Stimulated activated naive B cell treated with anti-CD40 and anti-IgM and Interleukin-4, amounts not matched to agents 10 μg/mL and 1 μg/mL and 100 μg/mL, for 72 hours (primary cell): Measurements from ENCODE around the gene HSPA8.
"Not testable (repeated sequence)": the region's sequence is repeated elsewhere in the genome, so short reads cannot be mapped to it uniquely, and the experiment has no call there.

ENCODE experiments used
- ATAC-seq, 2 donors: fragments of 150-1000 bp; cut with Tn5 transposase; replicated peaks; 2 replicates each; pipeline ENCODE4 v1.10.0; 2021; ENCODE audit warnings: moderate library complexity in 1 of 2
- DNase-seq: peaks from one replicate; pipeline ENCODE4 v3.0.0; 2021
- H3K27ac Mint-ChIP-seq: one replicate; pipeline ENCODE4 v1.8.0; 2022; ENCODE audit warnings: mild to moderate bottlenecking, mixed read lengths
- H3K27me3 Mint-ChIP-seq, 2 donors: one replicate each; pipeline ENCODE4 v1.8.0; 2022; ENCODE audit warnings: mixed read lengths in 2 of 2
- H3K36me3 Mint-ChIP-seq, 2 donors: one replicate each; pipeline ENCODE4 v1.8.0; 2022; ENCODE audit warnings: mixed read lengths in 2 of 2, mild to moderate bottlenecking in 1 of 2
- H3K4me1 Mint-ChIP-seq, 2 donors: one replicate each; pipeline ENCODE4 v1.8.0; 2022; ENCODE audit warnings: mixed read lengths in 2 of 2, mild to moderate bottlenecking in 1 of 2
- H3K4me3 Mint-ChIP-seq, 2 donors: one replicate each; pipeline ENCODE4 v1.8.0; 2022; ENCODE audit warnings: mild to moderate bottlenecking in 2 of 2, mixed read lengths in 2 of 2, moderate library complexity in 1 of 2
- H3K9me3 Mint-ChIP-seq, 2 donors: one replicate each; pipeline ENCODE4 v1.8.0; 2022; ENCODE audit warnings: mixed read lengths in 2 of 2, mild to moderate bottlenecking in 1 of 2

The HSPA8 gene

DNA sequence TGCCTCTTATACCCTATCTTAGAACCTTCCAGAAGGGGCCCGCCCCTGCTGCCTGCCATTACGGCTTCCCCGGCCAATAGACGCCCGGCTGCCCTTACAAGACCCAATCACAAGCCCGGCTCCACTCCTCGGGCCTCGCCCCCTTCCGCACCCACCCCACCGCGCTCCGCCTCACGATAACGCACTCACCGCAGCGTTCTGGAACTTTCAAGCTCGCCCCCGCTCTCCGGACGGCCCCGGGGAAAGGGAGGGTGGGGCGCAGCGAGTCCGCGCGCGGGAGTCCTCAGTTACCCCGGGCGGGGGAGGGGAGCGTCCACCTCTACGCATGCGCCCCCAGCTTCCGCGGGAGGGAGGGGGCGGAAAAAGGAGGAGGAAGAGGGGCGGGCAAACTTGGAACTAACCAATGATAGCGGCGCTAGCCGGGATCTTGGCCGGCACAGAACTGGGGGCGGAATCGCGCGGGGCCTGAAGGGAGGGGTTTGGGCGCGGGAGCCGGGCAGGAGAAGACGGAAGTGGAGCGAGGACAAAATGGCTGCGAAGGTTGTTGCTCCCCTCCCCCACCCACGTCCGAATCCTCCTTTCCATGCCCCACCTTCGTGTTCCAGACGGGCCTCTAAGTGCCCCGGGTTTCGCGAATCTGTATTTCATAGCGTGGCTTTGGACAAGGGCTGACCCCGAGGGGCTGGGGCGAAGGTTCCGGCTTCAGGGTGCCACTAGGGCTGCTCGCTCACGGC is 389 bp upstream of the HSPA8 start:
- Mint-ChIP-seq H3K27me3 (no peaks in the 10 kb centered on the region), H3K9me3 (peaks cover 0 to 2% of the 10 kb centered on the region in 2 donors), H3K27ac (peak overlapping the region; percentile 100), H3K4me1 (peaks cover 30 to 60% of the 10 kb centered on the region in 2 donors), H3K36me3 (peaks cover 46 to 52% of the 10 kb centered on the region in 2 donors), H3K4me3 (peak overlapping the region; percentile 97 to 99)
- peak; percentile 91 to 92 for ATAC-seq
- DNase-seq = peak; percentile 100

DNA sequence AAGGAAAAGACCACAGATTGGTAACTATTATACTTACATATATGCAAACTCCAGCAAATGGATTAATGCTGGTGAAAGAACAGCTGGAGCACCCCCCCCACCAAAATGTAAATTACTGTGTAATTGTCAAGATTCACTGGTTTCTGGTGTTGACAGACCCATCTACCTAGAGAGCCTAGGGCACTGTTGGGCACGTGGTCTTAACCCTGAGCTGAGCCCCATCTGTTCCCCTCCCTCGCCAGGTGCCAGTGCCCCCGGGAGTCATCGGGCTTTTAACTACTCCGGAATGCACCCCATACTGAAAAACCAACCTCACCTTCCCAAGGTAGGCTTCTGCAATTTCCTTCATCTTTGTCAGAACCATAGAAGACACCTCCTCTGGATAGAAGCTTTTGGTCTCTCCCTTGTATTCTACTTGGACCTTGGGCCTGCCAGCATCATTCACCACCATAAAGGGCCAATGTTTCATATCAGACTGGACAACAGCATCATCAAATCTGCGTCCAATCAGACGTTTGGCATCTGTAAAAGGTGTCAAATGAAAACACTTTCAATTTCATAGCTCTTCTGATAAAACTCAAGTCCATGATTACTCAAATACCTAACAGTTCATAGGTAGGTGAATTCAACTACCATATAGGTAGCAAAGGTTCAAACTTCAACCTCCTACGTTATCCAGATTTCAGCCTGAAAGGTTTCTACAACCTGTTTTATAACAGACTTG is 1.5 kb downstream of the HSPA8 start:
- peaks cover 0 to 2% of the 10 kb centered on the region in 2 donors for H3K9me3 Mint-ChIP-seq
- DNase-seq (no peak), ATAC-seq (no peak)
- peaks cover 55 to 65% of the 10 kb centered on the region in 2 donors for H3K36me3 Mint-ChIP-seq
- H3K27ac Mint-ChIP-seq = peak overlapping the region; percentile 100
- peak overlapping the region; percentile 97 to 99 for H3K4me3 Mint-ChIP-seq
- no peaks in the 10 kb centered on the region for H3K27me3 Mint-ChIP-seq
- peaks cover 27 to 63% of the 10 kb centered on the region in 2 donors for H3K4me1 Mint-ChIP-seq

DNA sequence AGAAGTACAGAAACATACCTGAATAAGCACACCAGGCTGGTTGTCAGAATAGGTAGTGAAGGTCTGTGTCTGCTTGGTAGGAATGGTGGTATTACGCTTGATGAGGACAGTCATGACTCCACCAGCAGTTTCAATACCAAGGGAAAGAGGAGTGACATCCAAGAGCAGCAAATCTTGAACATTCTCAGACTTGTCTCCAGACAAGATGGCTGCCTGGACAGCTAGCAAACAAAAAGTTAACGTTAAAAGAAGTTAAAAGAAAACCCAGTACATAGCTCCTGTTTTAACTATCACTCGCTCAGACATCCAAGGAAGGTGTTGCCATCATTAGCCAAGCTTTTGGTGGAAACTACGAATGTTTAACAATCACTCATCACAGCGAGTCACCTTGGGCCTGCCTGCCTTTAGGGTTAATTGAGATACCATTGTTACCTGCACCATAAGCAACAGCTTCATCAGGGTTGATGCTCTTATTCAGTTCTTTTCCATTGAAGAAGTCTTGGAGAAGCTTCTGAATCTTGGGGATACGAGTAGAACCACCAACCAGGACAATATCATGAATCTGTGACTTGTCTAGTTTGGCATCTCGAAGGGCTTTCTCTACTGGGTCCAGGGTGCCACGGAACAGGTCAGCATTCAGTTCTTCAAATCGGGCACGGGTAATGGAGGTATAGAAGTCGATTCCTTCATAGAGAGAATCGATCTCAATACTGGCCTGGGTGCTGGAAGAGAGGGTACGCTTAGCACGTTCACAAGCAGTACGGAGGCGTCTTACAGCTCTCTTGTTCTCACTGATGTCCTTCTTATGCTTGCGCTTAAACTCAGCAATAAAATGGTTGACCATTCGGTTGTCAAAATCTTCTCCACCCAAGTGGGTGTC is 2.7 kb downstream of the HSPA8 start:
- not testable (repeated sequence) for H3K27me3 Mint-ChIP-seq, DNase-seq, ATAC-seq, H3K9me3 Mint-ChIP-seq
- peaks cover 55 to 66% of the 10 kb centered on the region in 2 donors for H3K36me3 Mint-ChIP-seq
- H3K4me1 Mint-ChIP-seq = peaks cover 24 to 60% of the 10 kb centered on the region in 2 donors
- peak overlapping the region; percentile 100 for H3K27ac Mint-ChIP-seq
- peak overlapping the region; percentile 97 to 99 for H3K4me3 Mint-ChIP-seq

DNA sequence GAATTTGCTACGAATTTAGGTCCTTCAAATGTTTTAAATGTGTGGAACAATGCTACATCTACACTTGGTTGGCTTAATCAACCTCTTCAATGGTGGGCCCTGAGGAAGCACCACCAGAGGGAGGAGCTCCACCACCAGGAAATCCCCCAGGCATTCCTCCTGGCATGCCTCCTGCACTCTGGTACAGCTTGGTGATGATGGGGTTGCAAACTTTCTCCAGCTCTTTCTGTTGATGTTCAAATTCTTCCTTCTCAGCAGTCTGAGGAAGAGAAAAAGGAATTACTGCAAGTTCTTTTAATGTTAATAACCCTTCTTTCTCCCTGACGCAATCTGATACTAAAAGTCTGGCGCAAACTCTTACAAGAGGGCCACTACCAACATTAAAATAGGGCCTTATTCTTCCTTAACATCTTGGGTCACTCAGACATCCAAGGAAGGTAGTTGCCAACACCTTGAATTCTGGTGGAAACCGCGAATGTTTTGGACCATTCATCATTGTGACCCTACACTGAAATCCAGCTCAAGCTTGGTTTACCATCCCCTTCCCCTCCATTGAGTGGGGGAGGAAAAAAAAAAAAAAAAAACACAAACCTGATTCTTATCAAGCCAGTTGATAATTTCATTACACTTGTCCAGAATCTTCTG is 4.2 kb downstream of the HSPA8 start:
- H3K4me1 Mint-ChIP-seq = peaks cover 23 to 69% of the 10 kb centered on the region in 2 donors
- no peak for ATAC-seq
- no peaks in the 10 kb centered on the region for H3K9me3 Mint-ChIP-seq
- peak overlapping the region; percentile 71 for H3K27ac Mint-ChIP-seq
- H3K27me3 Mint-ChIP-seq = no peaks in the 10 kb centered on the region
- no peak for DNase-seq
- peak overlapping the region; percentile 55 to 99 for H3K4me3 Mint-ChIP-seq
- H3K36me3 Mint-ChIP-seq = peaks cover 55 to 73% of the 10 kb centered on the region in 2 donors

DNA sequence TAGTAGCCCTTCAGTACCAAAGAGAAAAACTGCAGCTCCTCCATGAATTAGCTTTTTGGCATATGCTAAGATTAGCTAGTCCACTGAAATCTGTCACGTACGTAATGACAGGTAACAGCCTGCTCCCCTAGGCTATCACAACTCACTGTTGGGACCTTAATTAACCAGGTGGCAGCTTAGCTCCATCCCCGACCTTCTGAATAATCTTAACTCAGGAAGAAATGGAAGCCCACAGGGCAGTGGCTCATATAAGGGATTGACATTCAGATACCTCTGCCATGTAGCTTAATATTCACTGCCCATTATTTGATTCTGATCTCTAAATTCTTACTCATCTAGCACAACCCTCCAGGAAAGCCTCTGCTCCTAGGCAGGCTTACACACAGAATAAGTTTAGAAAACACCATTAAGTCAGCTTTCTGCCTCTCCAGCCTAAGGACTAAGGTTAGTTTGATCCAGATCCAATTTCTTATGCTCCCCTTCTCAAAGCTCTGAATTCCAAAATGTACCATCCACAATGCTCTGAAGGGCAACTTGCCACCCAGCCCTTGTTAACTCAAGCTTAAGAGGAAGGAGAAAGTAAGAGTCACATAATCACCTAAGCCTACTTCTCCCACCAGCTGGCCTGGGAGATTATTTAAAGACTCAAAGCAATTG is 5.0 kb downstream of the HSPA8 start:
- no peak for DNase-seq
- Mint-ChIP-seq H3K4me3 (peak overlapping the region in 1 of 2 donors; percentile 17), H3K9me3 (no peaks in the 10 kb centered on the region), H3K27ac (peak overlapping the region; percentile 71), H3K27me3 (no peaks in the 10 kb centered on the region), H3K36me3 (peaks cover 53 to 72% of the 10 kb centered on the region in 2 donors), H3K4me1 (peaks cover 23 to 67% of the 10 kb centered on the region in 2 donors)
- ATAC-seq = no peak

DNA sequence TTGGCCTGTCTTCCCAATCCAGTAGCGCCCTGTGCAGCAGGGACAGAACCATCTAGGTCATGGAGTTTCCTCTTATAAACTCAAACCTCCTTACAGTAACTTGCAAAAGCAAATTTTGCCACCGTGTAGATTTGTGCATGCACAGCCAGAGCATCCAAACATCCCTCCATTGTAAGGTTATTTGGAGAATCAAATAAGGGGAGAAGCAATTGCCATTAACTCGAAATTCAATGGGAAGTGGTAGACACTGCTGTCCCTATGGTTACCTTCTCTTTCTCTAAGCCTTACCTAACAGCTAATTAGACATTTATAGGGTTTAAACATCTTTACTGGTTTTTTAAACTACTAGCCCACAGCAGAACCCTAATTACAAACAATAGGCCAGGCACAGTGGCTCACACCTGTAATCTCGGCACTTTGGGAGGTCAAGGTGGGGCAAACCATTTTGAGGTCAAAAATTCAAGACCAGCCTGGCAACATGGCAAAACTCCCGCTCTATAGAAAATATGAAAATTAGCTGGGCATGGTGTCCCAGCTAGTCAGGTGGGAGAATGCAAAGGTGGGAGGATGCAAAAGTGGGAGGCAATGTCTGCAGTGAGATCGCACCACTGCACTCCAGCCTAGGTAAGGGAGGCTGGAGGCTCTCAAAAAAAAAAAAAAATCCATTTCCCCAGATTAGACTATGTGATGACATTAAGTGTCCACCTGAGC is 6.6 kb downstream of the HSPA8 start:
- no peaks in the 10 kb centered on the region for H3K27me3 Mint-ChIP-seq
- peaks cover 19 to 60% of the 10 kb centered on the region in 2 donors for H3K4me1 Mint-ChIP-seq
- peak overlapping the region; percentile 47 for H3K27ac Mint-ChIP-seq
- H3K36me3 Mint-ChIP-seq = peaks cover 38 to 62% of the 10 kb centered on the region in 2 donors
- DNase-seq = no peak
- H3K9me3 Mint-ChIP-seq = no peaks in the 10 kb centered on the region
- no peak for ATAC-seq
- H3K4me3 Mint-ChIP-seq = no peak overlapping the region

DNA sequence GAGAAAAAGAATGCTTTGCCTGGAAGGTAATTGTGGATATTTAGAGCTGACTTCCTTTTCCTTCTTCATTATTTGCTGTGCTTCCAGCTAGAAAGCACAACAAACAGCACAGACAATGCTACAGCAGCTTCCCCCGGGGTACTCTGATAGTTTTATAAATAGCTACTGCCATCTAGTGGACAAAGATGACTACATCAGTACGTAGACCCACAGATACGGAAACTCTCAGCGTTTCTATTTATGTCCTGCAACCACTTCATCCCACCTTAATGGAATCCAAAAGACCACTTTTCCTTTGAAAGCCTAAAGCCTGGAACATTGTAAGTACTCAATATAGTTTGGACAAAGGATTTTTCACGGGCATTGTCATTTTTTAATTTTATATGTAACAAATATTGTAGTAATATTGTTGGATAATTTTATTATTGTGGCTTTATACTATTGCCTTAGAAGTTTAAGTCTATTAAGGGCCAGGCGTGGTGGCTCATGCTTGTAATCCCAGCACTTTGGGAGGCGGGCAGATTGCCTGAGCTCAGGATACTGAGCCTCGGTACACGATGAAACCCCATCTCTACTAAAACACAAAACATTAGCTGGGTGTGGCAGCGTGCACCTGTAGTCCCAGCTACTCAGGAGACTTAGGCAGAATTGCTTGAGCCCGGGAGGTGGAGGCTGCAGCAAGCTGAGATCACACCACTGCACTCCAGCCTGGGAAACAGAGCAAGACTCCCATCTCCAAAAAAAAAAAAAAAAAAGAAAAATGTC is 7.5 kb downstream of the HSPA8 start:
- Mint-ChIP-seq H3K9me3 (no peaks in the 10 kb centered on the region), H3K27ac (peak overlapping the region; percentile 59), H3K36me3 (peaks cover 31 to 53% of the 10 kb centered on the region in 2 donors), H3K4me3 (no peak overlapping the region), H3K27me3 (no peaks in the 10 kb centered on the region), H3K4me1 (peaks cover 17 to 51% of the 10 kb centered on the region in 2 donors)
- no peak for DNase-seq
- peak; percentile 85 to 88 for ATAC-seq

DNA sequence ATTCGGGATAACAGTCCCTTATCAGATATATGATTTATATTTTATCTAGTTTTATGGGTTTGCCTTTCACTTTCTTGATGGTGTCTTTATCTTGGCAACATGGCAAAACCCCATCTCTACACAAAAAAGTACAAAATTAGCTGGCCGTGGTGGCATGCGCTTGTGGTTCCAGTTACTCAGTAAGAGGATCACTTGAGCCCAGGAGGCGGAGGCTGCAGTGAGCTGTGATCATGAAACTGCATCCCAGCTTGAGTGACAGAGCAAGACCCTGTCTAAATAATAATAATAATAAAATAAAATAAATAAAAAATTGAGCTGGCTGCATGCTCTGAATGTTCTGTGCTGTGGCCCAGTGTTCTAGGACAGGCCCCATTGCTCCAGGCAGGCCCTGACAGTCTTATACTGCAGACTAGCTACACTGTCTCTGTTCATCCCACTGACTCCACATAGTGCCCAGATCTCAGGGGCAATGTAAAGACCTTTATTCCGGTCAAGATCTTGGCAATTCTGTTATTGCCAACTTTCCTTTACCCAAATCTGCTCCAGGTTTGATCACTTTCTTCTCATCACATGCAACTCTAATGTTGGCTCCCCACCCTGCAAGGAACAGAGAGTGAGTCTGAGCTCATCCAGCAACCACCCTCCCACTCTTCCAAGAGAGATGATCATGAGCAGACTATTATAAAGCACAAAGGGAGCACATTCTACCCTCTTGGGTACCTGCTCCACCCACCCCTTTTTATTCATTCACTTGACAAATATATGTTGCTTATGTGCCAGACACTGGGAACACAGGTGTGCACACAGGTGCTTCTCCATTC is 8.8 kb downstream of the HSPA8 start:
- no peaks in the 10 kb centered on the region for H3K27me3 Mint-ChIP-seq
- H3K36me3 Mint-ChIP-seq = peaks cover 18 to 39% of the 10 kb centered on the region in 2 donors
- H3K27ac Mint-ChIP-seq = no peak overlapping the region
- peaks cover 8 to 38% of the 10 kb centered on the region in 2 donors for H3K4me1 Mint-ChIP-seq
- DNase-seq (no peak), ATAC-seq (peak; percentile 15 to 16)
- H3K4me3 Mint-ChIP-seq = no peak overlapping the region
- no peaks in the 10 kb centered on the region for H3K9me3 Mint-ChIP-seq

DNA sequence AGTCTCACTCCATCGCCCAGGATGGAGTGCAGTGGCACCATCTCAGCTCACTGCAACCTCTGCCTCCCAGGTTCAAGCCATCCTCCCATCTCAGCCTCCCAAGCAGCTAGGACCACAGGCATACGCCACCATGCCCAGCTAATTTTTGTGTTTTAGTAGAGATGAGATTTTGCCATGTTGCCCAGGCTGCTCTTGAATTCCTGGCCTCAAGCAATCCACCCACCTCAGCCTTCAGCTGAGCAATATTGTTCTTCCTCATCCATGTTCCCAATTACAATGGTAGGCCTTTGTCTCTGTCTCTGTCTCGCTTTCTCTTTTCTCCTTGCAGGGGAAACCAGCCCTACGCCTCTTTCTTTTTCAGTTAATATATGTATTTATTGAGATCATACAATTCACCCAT is 10.3 kb downstream of the HSPA8 start:
- Mint-ChIP-seq H3K27me3 (no peaks in the 10 kb centered on the region), H3K36me3 (peaks cover 7 to 26% of the 10 kb centered on the region in 2 donors), H3K27ac (no peak overlapping the region), H3K4me3 (no peak overlapping the region), H3K4me1 (peaks cover 6 to 28% of the 10 kb centered on the region in 2 donors), H3K9me3 (no peaks in the 10 kb centered on the region)
- ATAC-seq (no peak), DNase-seq (no peak)

DNA sequence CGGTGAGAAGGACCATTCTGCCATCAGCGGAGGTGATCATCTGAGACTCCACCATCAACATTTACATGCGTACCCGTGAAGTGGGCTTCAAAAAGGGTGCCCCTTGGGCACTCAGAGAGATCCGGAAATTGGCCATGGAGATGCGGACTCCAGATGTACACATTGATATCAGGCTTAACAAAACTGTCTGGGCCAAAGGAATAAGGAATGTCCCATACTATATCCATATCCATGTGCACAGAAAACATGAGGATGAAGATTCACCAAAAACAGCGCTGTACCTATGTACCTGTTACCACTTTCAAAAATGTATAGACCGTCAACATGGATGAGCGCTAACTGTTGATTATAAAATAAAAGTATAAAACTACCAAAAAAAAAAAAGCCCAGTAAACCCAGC is 10.8 kb downstream of the HSPA8 start:
- ATAC-seq (no peak), DNase-seq (no peak)
- no peak overlapping the region for H3K27ac Mint-ChIP-seq
- peaks cover 6 to 21% of the 10 kb centered on the region in 2 donors for H3K36me3 Mint-ChIP-seq
- H3K27me3 Mint-ChIP-seq = no peaks in the 10 kb centered on the region
- peaks cover 4 to 23% of the 10 kb centered on the region in 2 donors for H3K4me1 Mint-ChIP-seq
- no peaks in the 10 kb centered on the region for H3K9me3 Mint-ChIP-seq
- H3K4me3 Mint-ChIP-seq = no peak overlapping the region

DNA sequence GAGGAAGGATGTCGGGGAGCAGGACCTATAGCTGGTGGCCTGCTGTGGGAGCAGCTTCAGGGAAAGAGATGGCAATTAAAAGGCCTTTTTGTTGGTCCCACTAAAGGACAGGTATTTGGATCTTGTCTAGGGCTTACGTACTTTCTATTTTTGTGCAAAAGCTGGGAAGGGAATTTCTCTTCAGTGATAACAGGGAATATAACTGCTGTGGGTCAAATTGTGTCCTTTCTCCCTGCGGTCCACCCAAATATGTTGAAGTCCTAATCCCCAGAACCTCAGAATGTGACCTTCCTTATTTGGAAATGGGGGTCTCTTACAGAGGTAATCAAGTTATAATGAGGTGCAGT is 14.0 kb downstream of the HSPA8 start:
- peaks cover 0 to 8% of the 10 kb centered on the region in 2 donors for H3K36me3 Mint-ChIP-seq
- no peak for ATAC-seq
- no peaks in the 10 kb centered on the region for H3K27me3 Mint-ChIP-seq
- H3K4me3 Mint-ChIP-seq = no peak overlapping the region
- H3K27ac Mint-ChIP-seq = no peak overlapping the region
- no peaks in the 10 kb centered on the region for H3K9me3 Mint-ChIP-seq
- peaks cover 0 to 2% of the 10 kb centered on the region in 2 donors for H3K4me1 Mint-ChIP-seq
- no peak for DNase-seq
